ENCODE data around the gene KDM2A. TPM values are rescaled to one million over a fixed set of nuclear protein-coding genes. Genes with fewer than 3 reads are reported as not detected.

The KDM2A gene
- total RNA-seq, 6 experiments from 2014 or later, result 23.8 to 37.1 (median 33.4) TPM

- no peaks in the 10 kb centered on the region for H3K27me3 ChIP-seq
- WGBS (ENCODE audit: insufficient coverage, low coverage, low lambda C conversion rate, missing lambda C conversion rate), result 100% methylated on average over 2 of the region's 5 CpGs
- peaks cover 0 to 26% (median 7%) of the 10 kb centered on the region in 4 donors for H3K4me1 ChIP-seq
- no peaks in the 10 kb centered on the region for H3K36me3 ChIP-seq
- ATAC-seq, result no peak
- no peaks in the 10 kb centered on the region for H3K9me3 ChIP-seq
- TF ChIP-seq POLR2A (IDR thresholded peaks at IDR 0.05) (no peak), CTCF (IDR thresholded peaks at IDR 0.05) (no peak)
- DNase-seq, result peak in 1 of 3 donors; percentile 31
- no peak overlapping the region for H3K27ac ChIP-seq
- H3K4me3 ChIP-seq, result no peak overlapping the region
- intact Hi-C loops (cut with DNase I), result no loop called here
These were observed 5.8 kb upstream of the KDM2A start for GRCh38 chr11:67113231-67113721.

- WGBS (ENCODE audit: insufficient coverage, low coverage, low lambda C conversion rate, missing lambda C conversion rate), result 39% methylated on average over 8 of the region's 10 CpGs
- Histone ChIP-seq H3K27me3 (no peaks in the 10 kb centered on the region), H3K36me3 (no peaks in the 10 kb centered on the region), H3K4me3 (peak overlapping the region in 1 of 3 donors; percentile 22), H3K9me3 (no peaks in the 10 kb centered on the region), H3K27ac (peak overlapping the region; percentile 21 to 76 (median 67)), H3K4me1 (peaks cover 0 to 26% (median 7%) of the 10 kb centered on the region in 4 donors)
- intact Hi-C loops (cut with DNase I), result no loop called here
- no peak for TF ChIP-seq POLR2A (IDR thresholded peaks at IDR 0.05)
- TF ChIP-seq CTCF (IDR thresholded peaks at IDR 0.05), result no peak
- ATAC-seq, result no peak
- peak in 1 of 3 donors; percentile 50 for DNase-seq
These were observed 4.7 kb upstream of the KDM2A start for GRCh38 chr11:67114275-67114896.

- no peak for DNase-seq
- intact Hi-C loops (cut with DNase I), result no loop called here
- Histone ChIP-seq H3K27ac (no peak overlapping the region), H3K36me3 (no peaks in the 10 kb centered on the region), H3K27me3 (no peaks in the 10 kb centered on the region), H3K4me3 (no peak overlapping the region), H3K9me3 (no peaks in the 10 kb centered on the region), H3K4me1 (peaks cover 0 to 23% (median 4%) of the 10 kb centered on the region in 4 donors)
- WGBS (ENCODE audit: insufficient coverage, low coverage, low lambda C conversion rate, missing lambda C conversion rate), result 82% methylated on average over 3 of the region's 3 CpGs
- TF ChIP-seq CTCF (IDR thresholded peaks at IDR 0.05), result no peak
- no peak for TF ChIP-seq POLR2A (IDR thresholded peaks at IDR 0.05)
- ATAC-seq, result no peak
These were observed 2.3 kb upstream of the KDM2A start for GRCh38 chr11:67116758-67117105.

- TF ChIP-seq POLR2A (IDR thresholded peaks at IDR 0.05), result no peak
- no peak for TF ChIP-seq CTCF (IDR thresholded peaks at IDR 0.05)
- Histone ChIP-seq H3K4me3 (peak overlapping the region; percentile 29 to 78 (median 39)), H3K27me3 (no peaks in the 10 kb centered on the region), H3K4me1 (peaks cover 0 to 27% (median 4%) of the 10 kb centered on the region in 4 donors), H3K36me3 (no peaks in the 10 kb centered on the region), H3K9me3 (no peaks in the 10 kb centered on the region), H3K27ac (peak overlapping the region; percentile 92 to 99 (median 97))
- 59% methylated on average over 7 of the region's 7 CpGs for WGBS (ENCODE audit: insufficient coverage, low coverage, low lambda C conversion rate, missing lambda C conversion rate)
- ATAC-seq (no peak), DNase-seq (no peak)
- intact Hi-C loops (cut with DNase I), result no loop called here
These were observed 1.9 kb upstream of the KDM2A start for GRCh38 chr11:67117176-67117575.
